ENCODE measurements around the gene GOLGA6A.

Gene GOLGA6A

GRCh38 chr15:74042603-74043424, 39.5 kb downstream of the GOLGA6A start:
- Histone ChIP-seq H3K4me1 (ENCODE audit: insufficient read depth, low read length) (no peaks in the 10 kb centered on the region), H2AFZ (ENCODE audit: low read depth, low read length) (no peak overlapping the region), H3K27me3 (ENCODE audit: insufficient read depth, low read length) (no peaks in the 10 kb centered on the region), H3K36me3 (ENCODE audit: insufficient read depth, low read length) (no peaks in the 10 kb centered on the region), H3K4me3 (ENCODE audit: low read length) (no peak overlapping the region), H3K9me3 (ENCODE audit: low read length) (no peaks in the 10 kb centered on the region)

- Histone ChIP-seq H3K4me1 (ENCODE audit: insufficient read depth, low read length) (peaks cover 3% of the 10 kb centered on the region), H3K36me3 (ENCODE audit: insufficient read depth, low read length) (no peaks in the 10 kb centered on the region), H3K27me3 (ENCODE audit: insufficient read depth, low read length) (no peaks in the 10 kb centered on the region)
Observed at GRCh38 chr15:74041777-74042435, 40.4 kb downstream of the GOLGA6A start.

DNA sequence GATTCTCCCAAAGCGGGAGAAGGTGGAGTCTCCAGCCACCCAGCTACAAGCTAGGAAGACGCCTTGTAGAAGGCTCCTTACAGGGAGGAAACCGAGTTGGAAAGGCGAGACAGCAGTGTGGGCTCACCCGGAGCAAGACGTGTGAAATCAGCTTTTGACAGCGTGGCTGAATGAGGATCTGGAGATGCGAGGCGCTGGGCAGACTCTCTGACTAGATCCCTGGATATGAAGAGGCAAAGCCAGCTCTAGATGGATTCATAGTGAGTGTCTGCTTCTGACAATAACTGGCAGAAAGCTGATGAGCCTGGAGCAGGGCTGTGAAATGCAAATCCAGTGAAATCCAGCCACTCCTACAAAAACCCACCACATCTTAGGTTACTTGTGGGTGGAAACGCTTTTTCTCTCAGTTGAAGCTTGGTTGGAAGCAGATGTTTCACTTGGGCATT, 41.0 kb downstream of the GOLGA6A start:
- Histone ChIP-seq H3K27me3 (ENCODE audit: insufficient read depth, low read length) (no peaks in the 10 kb centered on the region), H3K4me1 (ENCODE audit: insufficient read depth, low read length) (peaks cover 3% of the 10 kb centered on the region), H3K4me3 (ENCODE audit: low read length) (no peak overlapping the region), H3K9me3 (ENCODE audit: low read length) (no peaks in the 10 kb centered on the region), H3K36me3 (ENCODE audit: insufficient read depth, low read length) (no peaks in the 10 kb centered on the region), H2AFZ (ENCODE audit: low read depth, low read length) (no peak overlapping the region)

More at GRCh38 chr15:74041777-74042435, 40.4 kb downstream of the GOLGA6A start:
- Histone ChIP-seq H2AFZ (ENCODE audit: low read depth, low read length) (no peak overlapping the region), H3K4me3 (ENCODE audit: low read length) (no peak overlapping the region), H3K9me3 (ENCODE audit: low read length) (no peaks in the 10 kb centered on the region)

DNA sequence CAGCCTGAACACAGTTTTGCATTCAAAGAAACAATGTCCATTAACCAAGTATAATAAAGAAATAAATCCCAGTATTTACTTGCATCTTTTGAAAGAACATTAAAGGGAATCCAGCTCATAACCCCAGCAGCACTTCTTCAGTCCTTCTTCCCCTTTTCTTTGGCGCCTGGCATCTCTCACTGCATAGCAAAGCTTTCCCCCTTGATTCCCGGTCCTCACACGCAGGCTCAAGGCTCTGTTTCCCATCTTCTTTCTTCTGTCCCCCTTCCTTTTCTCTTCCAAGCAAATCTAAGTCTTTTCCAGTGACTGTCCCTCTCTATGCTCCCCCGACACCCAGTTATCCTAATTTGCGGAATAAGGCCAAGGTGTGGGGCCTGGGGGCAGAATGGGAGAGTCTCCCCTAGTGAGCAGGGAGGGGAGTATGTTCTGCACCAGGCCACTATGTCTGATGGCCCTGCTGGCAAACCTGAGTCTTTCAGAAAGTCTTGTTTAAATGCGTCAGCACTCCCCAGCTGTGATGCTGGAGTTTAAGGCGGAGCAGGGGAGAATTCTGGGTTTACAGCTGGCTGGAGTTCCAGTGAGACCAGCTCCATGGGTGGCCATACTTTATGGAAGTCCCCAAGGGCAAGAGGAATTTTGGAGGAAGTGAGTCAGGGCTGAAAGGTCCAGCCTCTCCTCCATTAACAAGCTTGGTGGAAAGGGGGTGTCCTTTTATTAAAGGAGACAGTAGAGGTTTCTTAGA, 42.1 kb downstream of the GOLGA6A start:
- peaks cover 3% of the 10 kb centered on the region for H3K4me1 ChIP-seq (ENCODE audit: insufficient read depth, low read length)

DNA sequence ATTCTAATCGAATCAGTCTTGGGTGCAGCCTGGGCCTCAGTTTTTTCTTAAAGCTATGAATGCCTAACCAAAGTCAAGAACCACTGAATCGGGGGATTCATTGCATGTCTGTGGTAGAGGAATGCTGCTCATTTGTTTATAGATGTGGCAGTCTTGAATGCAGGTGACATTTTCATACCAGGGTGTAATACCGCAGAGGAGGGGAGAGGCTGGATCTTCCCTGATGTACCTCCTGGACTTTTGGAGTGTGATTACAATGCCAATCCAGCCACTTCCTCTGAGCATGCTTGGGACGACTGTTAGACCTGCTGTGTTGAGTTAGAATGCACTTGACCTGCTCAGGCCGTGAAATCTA, 42.7 kb downstream of the GOLGA6A start:
- peaks cover 3% of the 10 kb centered on the region for H3K4me1 ChIP-seq (ENCODE audit: insufficient read depth, low read length)
- peaks cover 8% of the 10 kb centered on the region for H3K36me3 ChIP-seq (ENCODE audit: insufficient read depth, low read length)
- no peak overlapping the region for H2AFZ ChIP-seq (ENCODE audit: low read depth, low read length)
- no peaks in the 10 kb centered on the region for H3K27me3 ChIP-seq (ENCODE audit: insufficient read depth, low read length)
- H3K4me3 ChIP-seq (ENCODE audit: low read length) = no peak overlapping the region
- H3K9me3 ChIP-seq (ENCODE audit: low read length) = no peaks in the 10 kb centered on the region

More for the DNA sequence above, 42.1 kb downstream of the GOLGA6A start:
- no peak overlapping the region for H2AFZ ChIP-seq (ENCODE audit: low read depth, low read length)
- no peaks in the 10 kb centered on the region for H3K9me3 ChIP-seq (ENCODE audit: low read length)
- H3K36me3 ChIP-seq (ENCODE audit: insufficient read depth, low read length) = peaks cover 2% of the 10 kb centered on the region
- H3K4me3 ChIP-seq (ENCODE audit: low read length) = no peak overlapping the region
- no peaks in the 10 kb centered on the region for H3K27me3 ChIP-seq (ENCODE audit: insufficient read depth, low read length)

DNA sequence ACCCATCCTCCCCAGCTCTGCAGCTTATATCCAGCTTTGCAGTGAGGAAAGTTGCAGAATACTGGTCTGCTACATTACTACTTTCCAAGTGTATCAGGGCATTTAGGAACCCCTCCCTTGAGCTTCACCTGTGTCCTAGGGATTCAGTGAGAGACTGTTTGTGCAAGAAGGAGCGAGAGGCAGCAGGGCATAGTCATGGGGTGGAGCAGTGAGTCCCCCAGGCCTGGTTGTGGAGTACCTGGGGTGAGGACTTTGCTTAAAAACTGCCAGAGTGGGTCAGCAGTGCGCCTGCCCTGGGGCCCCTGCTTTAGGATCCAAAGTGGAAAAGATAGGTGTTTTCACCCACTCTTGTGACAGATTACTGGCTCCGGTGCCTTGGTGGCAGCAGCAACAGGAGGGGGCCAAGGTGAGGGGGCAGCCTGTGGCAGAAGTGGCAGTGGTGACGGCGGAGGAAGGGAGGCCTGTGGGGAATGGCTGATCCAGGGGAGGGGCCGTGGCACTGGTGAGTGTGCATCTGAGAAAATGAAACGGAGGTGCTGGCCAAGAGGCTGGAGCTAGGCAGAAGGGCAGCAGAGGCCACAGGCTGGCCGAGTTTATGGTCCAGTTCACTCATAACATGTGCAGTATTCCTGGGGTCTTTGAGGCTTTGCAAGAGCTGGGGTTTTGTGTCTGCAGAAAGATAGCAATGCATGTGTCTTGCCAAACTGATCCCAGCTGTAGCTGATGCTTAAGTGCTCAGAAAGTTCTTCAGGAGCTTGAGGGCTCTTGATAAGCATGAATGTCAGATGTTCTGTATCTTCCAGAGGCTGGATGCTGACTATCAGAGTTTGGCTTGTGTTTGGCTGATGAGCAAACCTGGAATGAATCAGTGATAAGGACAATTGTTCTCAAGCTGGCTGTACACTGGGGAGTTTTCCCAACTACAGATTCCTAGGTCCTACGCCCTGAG, 43.4 kb downstream of the GOLGA6A start:
- H3K4me3 ChIP-seq (ENCODE audit: low read length) = no peak overlapping the region
- H3K27me3 ChIP-seq (ENCODE audit: insufficient read depth, low read length) = no peaks in the 10 kb centered on the region
- H3K36me3 ChIP-seq (ENCODE audit: insufficient read depth, low read length) = peaks cover 14% of the 10 kb centered on the region
- H3K9me3 ChIP-seq (ENCODE audit: low read length) = no peaks in the 10 kb centered on the region
- no peak overlapping the region for H2AFZ ChIP-seq (ENCODE audit: low read depth, low read length)
- peaks cover 3% of the 10 kb centered on the region for H3K4me1 ChIP-seq (ENCODE audit: insufficient read depth, low read length)

GRCh38 chr15:74037171-74038117, 44.9 kb downstream of the GOLGA6A start:
- Histone ChIP-seq H3K4me1 (ENCODE audit: insufficient read depth, low read length) (peaks cover 3% of the 10 kb centered on the region), H3K9me3 (ENCODE audit: low read length) (no peaks in the 10 kb centered on the region), H3K4me3 (ENCODE audit: low read length) (no peak overlapping the region), H2AFZ (ENCODE audit: low read depth, low read length) (no peak overlapping the region), H3K36me3 (ENCODE audit: insufficient read depth, low read length) (peaks cover 18% of the 10 kb centered on the region), H3K27me3 (ENCODE audit: insufficient read depth, low read length) (no peaks in the 10 kb centered on the region)

- peaks cover 3% of the 10 kb centered on the region for H3K4me1 ChIP-seq (ENCODE audit: insufficient read depth, low read length)
- no peaks in the 10 kb centered on the region for H3K9me3 ChIP-seq (ENCODE audit: low read length)
- H3K36me3 ChIP-seq (ENCODE audit: insufficient read depth, low read length) = peaks cover 18% of the 10 kb centered on the region
- H3K27me3 ChIP-seq (ENCODE audit: insufficient read depth, low read length) = no peaks in the 10 kb centered on the region
- H3K4me3 ChIP-seq (ENCODE audit: low read length) = no peak overlapping the region
- no peak overlapping the region for H2AFZ ChIP-seq (ENCODE audit: low read depth, low read length)
Observed at GRCh38 chr15:74036271-74037170, 45.8 kb downstream of the GOLGA6A start.

- Histone ChIP-seq H2AFZ (ENCODE audit: low read depth, low read length) (no peak overlapping the region), H3K27me3 (ENCODE audit: insufficient read depth, low read length) (no peaks in the 10 kb centered on the region), H3K4me1 (ENCODE audit: insufficient read depth, low read length) (peaks cover 3% of the 10 kb centered on the region), H3K36me3 (ENCODE audit: insufficient read depth, low read length) (peaks cover 18% of the 10 kb centered on the region), H3K4me3 (ENCODE audit: low read length) (no peak overlapping the region), H3K9me3 (ENCODE audit: low read length) (no peaks in the 10 kb centered on the region)
Observed at GRCh38 chr15:74035121-74036017, 47.0 kb downstream of the GOLGA6A start.

DNA sequence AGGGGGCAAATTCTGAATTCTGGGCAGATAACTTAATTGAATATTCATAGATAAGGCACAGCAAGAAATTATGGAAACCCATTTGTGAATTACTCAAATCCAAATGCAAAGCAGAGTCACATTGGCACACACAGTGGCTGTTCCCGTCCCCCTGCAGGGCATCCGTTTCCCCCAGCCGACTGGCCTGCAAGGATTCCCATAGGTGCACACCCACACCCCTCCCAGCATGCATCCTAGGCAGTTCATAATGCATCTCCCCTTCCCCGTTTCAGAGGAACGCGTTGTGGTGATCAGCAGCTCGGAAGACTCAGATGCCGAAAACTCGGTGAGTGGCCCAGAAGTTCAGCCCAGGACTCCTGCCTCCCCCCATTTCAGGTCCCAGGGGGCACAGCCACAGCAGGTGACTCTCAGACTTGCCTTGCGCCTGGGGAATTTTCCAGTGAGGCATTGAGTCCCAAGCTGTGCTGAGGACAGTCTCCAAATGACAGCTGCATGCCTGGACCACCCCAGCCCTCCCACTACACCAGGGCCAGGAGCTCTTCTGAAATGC, 48.1 kb downstream of the GOLGA6A start:
- H3K4me1 ChIP-seq (ENCODE audit: insufficient read depth, low read length) = peaks cover 3% of the 10 kb centered on the region
- H2AFZ ChIP-seq (ENCODE audit: low read depth, low read length) = no peak overlapping the region
- H3K36me3 ChIP-seq (ENCODE audit: insufficient read depth, low read length) = peaks cover 18% of the 10 kb centered on the region
- H3K4me3 ChIP-seq (ENCODE audit: low read length) = no peak overlapping the region
- no peaks in the 10 kb centered on the region for H3K9me3 ChIP-seq (ENCODE audit: low read length)
- H3K27me3 ChIP-seq (ENCODE audit: insufficient read depth, low read length) = no peaks in the 10 kb centered on the region
